NCI-H2196 treated with DMSO at 0.1 percent for 48 hours (cell line): Measurements from ENCODE around the gene SYNE4.
"Not testable (repeated sequence)": the region's sequence is repeated elsewhere in the genome, so short reads cannot be mapped to it uniquely, and the experiment has no call there.

Experiments
- DNase-seq: peaks from one replicate; lab custom pipeline; 2025; ENCODE audit not compliant: unreplicated experiment; lab: John Stamatoyannopoulos, UW

The SYNE4 gene, protein sequence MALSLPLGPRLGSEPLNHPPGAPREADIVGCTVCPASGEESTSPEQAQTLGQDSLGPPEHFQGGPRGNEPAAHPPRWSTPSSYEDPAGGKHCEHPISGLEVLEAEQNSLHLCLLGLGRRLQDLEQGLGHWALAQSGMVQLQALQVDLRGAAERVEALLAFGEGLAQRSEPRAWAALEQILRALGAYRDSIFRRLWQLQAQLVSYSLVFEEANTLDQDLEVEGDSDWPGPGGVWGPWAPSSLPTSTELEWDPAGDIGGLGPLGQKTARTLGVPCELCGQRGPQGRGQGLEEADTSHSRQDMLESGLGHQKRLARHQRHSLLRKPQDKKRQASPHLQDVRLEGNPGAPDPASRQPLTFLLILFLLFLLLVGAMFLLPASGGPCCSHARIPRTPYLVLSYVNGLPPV

GRCh38 chr19:36008336-36008978, at the start of gene SYNE4:
SYNE4 (minus strand) TSS chr19:36008813; CDS start chr19:36008681, 132 bp downstream.
- DNase-seq: peak; percentile 44

DNA sequence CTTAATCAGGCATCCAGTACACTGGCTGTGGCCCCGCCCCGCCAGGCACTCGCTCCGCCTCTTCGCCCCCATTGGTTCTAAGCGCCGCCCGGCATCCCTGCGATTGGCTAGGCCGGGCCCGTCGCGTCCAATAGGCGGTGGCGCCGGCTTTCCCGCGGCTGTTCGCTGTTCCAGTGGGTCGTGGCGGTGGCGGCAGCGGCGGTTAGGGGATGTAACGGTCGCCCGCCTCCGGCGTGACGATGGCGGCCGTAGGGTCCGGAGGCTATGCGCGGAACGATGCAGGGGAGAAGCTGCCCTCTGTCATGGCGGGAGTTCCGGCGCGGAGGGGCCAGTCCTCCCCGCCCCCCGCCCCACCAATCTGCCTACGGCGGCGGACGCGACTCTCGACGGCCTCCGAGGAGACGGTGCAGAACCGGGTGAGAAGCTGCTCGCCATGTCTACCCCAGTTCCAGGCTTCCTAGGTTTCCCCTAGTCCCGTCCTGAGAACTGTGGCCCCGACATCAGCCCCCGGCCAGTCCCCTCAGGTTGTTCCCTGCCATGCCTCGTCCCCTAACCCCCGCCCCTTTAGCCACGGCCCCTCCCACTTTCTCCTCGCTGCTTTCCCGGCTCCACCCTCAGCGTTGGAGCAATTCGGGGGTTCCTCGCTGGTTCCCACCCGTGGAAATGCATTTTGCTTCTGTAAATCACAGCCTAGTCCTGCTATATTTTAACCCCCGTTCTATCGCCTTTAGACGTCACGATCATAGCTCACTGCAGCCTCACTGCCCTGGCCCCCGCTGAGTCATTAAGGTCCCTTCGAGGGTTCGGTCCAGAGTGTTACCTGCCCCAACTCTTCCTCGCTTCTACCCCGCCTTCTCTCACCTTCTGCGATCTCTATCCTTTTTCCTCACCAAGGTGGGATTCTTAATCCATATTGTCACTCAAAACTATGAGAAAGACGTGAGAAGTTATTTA, 46.4 kb upstream of the SYNE4 start, which contains the start of gene WDR62:
TSS of gene WDR62 (plus strand) at position 165 of the 954 bp plus-strand sequence. CDS start at position 240, 75 bp downstream.
- DNase-seq: peak; percentile 97

GRCh38 chr19:36054119-36054732, 45.6 kb upstream of the SYNE4 start, which contains the start of gene THAP8:
THAP8 (minus strand) TSS chr19:36054285; CDS start chr19:36054217, 68 bp downstream.
- peak; percentile 98 for DNase-seq

GRCh38 chr19:36051637-36052036, 43.0 kb upstream of the SYNE4 start:
- DNase-seq: peak; percentile 54

DNA sequence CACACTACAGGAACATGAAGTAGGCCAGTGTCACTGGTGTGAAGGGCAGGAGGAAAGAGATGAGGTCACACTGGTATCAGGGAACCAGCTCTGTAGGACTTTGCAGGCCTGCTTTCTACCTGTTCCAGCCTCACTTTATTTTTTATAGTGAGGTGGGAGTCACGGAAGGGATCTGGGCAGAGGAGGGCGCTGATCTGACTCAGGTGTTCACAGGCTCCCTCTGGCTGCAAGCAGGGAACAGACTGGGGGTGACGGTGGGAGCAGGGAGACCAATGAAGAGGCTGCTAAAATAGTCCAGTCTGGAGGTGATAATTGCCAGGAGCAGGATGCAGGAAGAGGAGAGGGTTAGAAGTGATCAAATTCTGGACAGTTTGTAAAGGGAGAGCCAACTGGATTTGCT, 42.6 kb upstream of the SYNE4 start:
- no peak for DNase-seq

DNA sequence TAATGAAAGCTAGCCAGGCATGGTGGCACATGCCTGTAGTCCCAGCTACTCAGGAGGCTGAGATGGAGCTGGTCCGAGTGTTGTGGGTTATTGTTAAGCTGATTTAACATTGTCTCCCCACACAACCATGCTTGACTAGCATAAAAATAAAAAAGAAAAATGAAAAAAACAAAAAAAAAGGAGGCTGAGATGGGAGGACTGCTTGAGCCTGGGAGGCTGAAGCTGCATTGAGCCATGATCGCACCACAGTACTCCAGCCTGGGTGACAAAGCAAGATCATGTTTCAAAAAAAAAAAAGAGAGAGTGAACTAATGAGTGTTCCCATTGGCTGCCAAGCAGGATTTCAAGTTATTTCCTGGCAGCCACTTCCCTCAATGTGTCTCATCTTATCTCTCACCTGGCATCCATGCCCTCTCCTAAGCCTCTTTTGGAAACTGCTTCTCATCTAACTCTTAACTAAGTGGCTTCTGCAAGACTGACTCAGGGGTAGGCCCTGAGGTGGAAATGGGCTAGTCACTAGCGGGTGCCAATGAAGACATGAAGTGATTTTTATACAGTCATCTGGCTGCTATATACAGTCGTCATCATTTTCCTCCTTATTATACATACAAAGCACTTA, 40.6 kb upstream of the SYNE4 start:
- DNase-seq: peak; percentile 55

DNA sequence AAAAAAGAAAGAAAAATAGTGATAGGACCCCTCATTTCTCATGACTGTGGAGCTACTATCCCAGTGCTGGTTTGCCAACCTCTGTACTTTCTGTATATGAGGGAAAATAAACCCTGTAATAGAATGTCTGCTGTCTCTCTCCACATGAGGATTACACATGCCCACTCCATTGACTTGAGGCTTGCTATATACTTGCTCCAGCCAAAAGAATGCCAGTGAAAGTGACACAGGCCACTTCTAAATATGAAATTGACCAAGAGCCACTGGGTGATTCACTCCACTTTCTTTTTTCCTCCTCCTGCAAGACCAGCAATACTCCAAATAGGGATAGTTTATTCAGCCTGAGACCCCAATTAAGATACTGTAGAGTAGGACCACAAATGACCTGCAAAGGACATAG, 39.2 kb upstream of the SYNE4 start:
- no peak for DNase-seq

DNA sequence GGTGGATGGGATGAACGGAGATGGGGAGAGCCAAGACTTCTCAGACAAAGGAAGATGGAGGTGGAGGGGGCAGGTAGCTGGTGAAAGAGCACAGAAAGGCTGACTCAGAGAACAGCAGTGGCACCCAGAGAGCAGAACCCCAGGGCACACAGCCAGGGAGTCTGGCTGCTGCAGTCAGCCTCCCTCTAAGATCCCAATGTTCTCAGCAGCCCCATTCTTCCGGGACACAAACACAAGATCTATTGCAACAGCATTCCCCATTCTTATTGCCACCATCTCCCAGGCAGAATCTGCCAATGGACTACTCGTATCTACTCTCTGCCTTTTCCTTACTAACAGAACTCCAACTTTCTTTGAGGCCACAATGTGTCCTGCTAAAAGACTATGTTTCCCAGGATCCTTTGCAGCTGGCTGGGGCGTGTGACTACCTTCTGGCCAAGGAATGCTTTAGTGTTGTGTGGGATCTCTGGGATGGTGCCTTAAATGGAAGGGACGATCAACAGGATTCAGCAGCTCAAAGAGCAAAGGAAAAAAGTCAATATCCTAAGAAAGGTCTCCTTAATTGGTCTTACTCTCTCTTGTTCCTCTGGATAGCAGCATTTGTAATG, 37.9 kb upstream of the SYNE4 start:
- DNase-seq: no peak

- DNase-seq: no peak
Measured at GRCh38 chr19:36043952-36044351, 35.3 kb upstream of the SYNE4 start.

- DNase-seq: no peak
Measured at GRCh38 chr19:36041831-36042230, 33.2 kb upstream of the SYNE4 start.

GRCh38 chr19:36041092-36041491, 32.5 kb upstream of the SYNE4 start:
- DNase-seq: not testable (repeated sequence)

DNA sequence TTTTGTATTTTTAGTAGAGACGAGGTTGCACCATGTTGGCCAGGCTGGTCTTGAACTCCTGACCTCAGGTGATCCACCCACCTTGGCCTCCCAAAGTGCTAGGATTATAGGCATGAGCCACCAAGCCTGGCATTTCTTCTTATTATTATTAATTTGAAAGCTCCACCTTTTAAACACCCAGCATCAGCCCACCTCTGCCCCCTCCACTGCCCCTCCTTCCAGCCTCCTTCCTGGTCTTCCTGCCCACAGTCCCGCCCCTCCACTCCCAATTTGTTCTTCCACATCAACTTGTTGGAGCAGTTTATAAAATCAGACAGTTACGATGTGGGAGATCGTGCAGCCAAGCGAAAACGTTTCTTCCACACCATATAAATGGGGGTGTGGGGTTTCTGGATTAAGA, 31.9 kb upstream of the SYNE4 start:
- no peak for DNase-seq

DNA sequence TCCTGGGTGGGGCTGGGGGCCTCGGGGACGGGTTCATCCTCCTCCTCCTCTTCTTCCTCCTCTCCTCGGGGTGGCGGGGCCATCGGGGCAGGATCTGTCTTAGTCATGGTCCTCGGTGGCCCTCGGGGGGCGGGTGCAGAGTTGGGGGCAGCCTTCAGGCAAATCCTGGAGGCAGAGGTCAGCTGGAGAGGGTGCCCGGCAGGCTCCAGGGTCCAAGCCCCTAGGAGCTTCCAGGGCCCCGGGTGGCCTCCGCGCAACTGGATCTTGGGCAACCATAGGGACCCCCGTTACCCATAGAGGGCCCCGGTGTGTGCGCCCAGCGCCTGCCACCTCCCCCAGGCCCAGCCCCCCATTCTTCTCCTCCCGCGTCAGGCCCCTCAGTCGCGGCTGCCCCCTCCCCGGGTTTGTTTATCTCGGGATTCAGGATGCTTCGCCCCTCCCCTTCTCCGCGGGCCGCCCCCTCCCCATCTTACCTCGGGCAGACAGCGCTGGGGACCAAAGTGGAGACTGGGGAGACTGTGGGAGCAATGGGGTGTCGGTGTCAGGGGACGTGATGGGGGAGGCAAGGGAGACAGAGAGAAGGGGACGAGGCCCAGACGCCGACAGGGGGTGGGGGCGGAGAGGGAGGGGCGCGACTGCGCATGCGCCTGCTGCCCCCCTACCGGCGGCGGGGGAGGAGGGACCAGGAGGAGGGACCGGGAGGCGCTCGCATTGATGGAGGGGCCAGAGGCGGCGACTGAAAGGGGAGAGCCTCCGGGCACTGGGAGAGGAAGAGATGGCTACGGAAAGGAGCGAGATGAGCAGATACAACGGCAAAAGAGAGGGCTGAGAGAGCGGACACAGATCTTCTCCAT, 23.9 kb upstream of the SYNE4 start, which contains the start of gene CLIP3:
TSS of gene CLIP3 (minus strand) at position 623 of the 854 bp plus-strand sequence. CDS start at position 107, 516 bp downstream.
- peak; percentile 48 for DNase-seq

DNA sequence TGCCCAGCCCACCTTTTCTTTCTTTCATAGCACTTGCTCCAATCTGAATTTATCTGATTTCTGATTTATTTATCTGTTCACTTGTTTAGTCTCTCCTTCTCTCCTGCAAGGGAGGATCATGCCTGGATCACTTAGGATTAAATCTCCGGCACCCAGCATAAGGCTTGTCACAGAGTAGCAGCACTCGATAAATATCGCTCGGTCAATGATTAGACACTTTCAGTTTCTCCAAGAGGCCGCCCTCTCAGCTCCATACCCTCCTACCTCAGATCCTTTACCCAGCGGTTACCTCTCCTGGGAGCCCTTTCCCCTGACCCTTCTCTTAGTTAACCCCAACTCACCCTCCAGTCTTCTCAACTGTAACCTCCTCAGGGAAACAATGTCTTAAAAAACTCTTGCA, 22.7 kb upstream of the SYNE4 start:
- no peak for DNase-seq

GRCh38 chr19:36030264-36031148, 21.9 kb upstream of the SYNE4 start:
- DNase-seq: peak; percentile 36

DNA sequence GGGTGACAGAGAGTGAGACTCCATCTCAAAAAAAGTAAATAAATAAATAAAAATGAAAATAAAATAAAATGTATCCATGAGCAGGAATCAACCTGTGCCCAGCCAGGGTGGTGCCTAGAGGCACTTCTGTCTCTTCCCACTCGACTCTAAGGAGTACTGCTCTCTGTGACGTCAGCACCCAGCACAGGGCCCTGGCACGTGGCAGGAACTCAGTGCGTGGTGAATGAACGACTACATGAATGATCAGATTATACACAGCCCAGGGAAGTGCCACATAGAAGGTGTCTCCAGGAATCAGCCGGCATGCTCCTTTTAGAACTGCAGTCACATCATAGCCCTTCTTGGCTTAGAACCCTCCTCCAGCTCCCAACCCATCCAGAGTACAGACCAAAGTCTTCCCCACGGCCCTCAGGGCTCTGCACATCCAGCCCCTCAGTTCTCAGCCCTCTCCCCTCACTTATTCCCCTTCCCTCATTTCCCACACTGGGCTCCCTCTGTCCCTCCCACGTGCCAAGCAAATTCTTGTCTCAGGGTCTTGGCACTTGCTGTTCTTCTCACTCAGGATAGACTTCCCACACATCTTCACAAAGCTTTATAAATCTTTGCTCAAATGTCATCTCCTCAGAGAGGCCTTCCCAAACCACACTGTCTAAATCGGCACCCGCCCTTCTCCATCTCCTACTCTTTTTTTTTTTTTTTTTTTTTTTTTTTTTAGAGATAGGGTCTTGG, 19.9 kb upstream of the SYNE4 start:
- DNase-seq: no peak

DNA sequence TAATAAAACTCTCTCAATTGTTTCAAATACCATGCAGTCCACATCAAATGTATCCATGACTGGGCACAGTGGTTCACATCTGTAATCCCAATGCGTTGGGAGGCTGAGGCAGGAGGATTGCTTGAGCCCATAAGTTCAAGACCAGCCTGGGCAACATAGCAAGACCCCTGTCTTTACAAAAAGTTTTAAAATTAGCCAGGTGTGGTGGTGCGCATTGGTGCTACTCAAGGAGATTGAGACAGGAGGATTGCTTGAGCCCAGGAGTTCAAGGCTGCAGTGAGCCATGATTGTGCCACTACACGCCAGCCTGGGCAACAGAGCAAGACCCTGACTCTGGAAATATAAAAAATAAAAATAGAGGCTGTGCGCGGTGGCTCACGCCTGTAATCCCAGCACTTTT, 19.1 kb upstream of the SYNE4 start:
- DNase-seq: no peak
